GM18873 (cell line): ENCODE measurements around the gene TMX4.
A peak's percentile ranks its signal among the peaks of the same experiment; 100 is the strongest.
"Not testable (repeated sequence)": the region's sequence is repeated elsewhere in the genome, so short reads cannot be mapped to it uniquely, and the experiment has no call there.

Experiments used
- ATAC-seq: cut with Tn5 transposase; IDR thresholded peaks from one replicate; pipeline ENCODE4 v1.9.1; 2021; ENCODE audit warnings: mild to moderate bottlenecking, moderate library complexity, moderate number of reproducible peaks; ENCODE audit not compliant: unreplicated experiment, low FRiP score

The TMX4 gene

GRCh38 chr20:7974785-7975435 is 44.7 kb downstream of the TMX4 start:
- ATAC-seq = no peak

GRCh38 chr20:7971536-7972280 is 47.9 kb downstream of the TMX4 start:
- ATAC-seq = no peak

- no peak for ATAC-seq
These were observed 52.2 kb downstream of the TMX4 start for GRCh38 chr20:7967199-7967844.

- no peak for ATAC-seq
These were observed 53.4 kb downstream of the TMX4 start for GRCh38 chr20:7966176-7966575.

GRCh38 chr20:7959484-7959883 is 60.1 kb downstream of the TMX4 start:
- no peak for ATAC-seq

GRCh38 chr20:7956561-7956960 is 63.0 kb downstream of the TMX4 start:
- not testable (repeated sequence) for ATAC-seq

GRCh38 chr20:7950387-7950786 is 69.2 kb downstream of the TMX4 start:
- ATAC-seq = no peak

GRCh38 chr20:7943891-7944290 is 75.7 kb downstream of the TMX4 start:
- ATAC-seq = no peak

- ATAC-seq = no peak
These were observed 79.2 kb downstream of the TMX4 start, which contains the start of gene HAO1 for GRCh38 chr20:7940341-7940740. HAO1 (minus strand) TSS chr20:7940458; CDS start chr20:7940422, 36 bp downstream.

- ATAC-seq = no peak
These were observed 79.9 kb downstream of the TMX4 start for GRCh38 chr20:7939663-7940062.

GRCh38 chr20:7938058-7938457 is 81.5 kb downstream of the TMX4 start:
- no peak for ATAC-seq

- ATAC-seq = no peak
These were observed 82.2 kb downstream of the TMX4 start for GRCh38 chr20:7937328-7937727.

- peak; percentile 61 for ATAC-seq
These were observed 84.5 kb downstream of the TMX4 start for GRCh38 chr20:7935027-7935551.

- ATAC-seq = no peak
These were observed 86.2 kb downstream of the TMX4 start for GRCh38 chr20:7933346-7933745.

- ATAC-seq = no peak
These were observed 89.2 kb downstream of the TMX4 start for GRCh38 chr20:7930343-7930742.
